ENCODE measurements around the gene KNG1. TPM values are rescaled to one million over a fixed set of nuclear protein-coding genes. Genes with fewer than 3 reads are reported as not detected.

KNG1 gene
- total RNA-seq, 5 donors from 2014 or later (not counting 1 experiment from before 2014, with no cell fraction given) = 0.22 to 0.47 (median 0.30) TPM; not detected in 2

DNA sequence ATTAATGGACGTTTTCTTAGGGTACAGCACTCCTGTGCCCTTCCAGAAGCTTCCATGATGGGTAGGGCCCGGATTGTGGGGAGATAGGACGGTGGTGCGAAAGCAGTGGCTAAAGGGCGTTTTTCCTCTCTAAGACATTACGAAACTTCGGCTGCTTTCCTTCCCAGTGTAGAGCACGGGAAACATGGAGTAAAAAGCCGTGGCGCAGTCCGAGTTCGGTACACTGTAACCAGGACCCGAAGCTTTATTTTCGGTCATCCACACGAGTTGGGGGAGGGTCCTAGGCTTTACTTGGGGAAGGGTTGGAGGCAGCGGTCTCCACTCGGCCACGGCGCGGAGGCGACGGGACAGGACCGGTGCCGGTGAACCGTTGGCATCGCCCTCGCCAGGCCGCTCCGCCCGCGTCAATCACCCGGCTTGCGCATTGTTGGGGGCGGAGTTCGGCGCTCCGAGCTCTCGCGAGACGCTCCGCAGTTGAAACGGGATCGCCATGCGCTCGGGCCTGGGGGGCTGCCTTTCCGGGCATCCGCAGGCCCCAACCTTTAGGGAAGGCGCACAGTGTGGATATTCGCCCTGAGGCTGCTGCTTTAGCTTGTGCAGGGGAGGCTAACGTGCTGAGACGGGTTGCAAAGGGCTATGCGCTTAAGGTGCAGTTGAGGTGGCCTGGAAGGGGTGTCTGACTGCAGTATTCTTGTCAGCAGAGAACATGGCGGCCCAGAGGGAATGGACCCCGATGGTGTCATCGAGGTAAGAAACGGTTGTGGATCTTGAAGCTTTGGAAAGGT, 66.8 kb downstream of the KNG1 start:
- ATAC-seq (replicated peaks in 1 of 4) (peak; percentile 69 to 79 (median 76)), DNase-seq (peak; percentile 62 to 89 (median 80))
- H3K4me1 Mint-ChIP-seq = peaks cover 55 to 60% (median 59%) of the 10 kb centered on the region in 3 donors
- peak overlapping the region; percentile 98 to 100 (median 100) for H3K4me3 Mint-ChIP-seq
- Histone ChIP-seq H3K4me1 (ENCODE audit: control insufficient read depth in 1 of 2, extremely low read depth in 1 of 2, insufficient read depth in 2 of 2, low read length in 2 of 2) (peaks cover 30 to 38% of the 10 kb centered on the region in 2 experiments), H3K36me3 (ENCODE audit: control insufficient read depth in 2 of 2, extremely low read depth in 1 of 2, insufficient read depth in 1 of 2, low read length in 1 of 2) (peaks cover 10 to 48% of the 10 kb centered on the region in 2 donors), H3K27ac (ENCODE audit: low read length) (peak overlapping the region; percentile 96), H3K27me3 (replicated peaks in 1 of 2; ENCODE audit: control insufficient read depth in 2 of 2, extremely low read depth in 1 of 2, insufficient read depth in 2 of 2, low read length in 1 of 2) (no peaks in the 10 kb centered on the region), H3K9me3 (no peaks in the 10 kb centered on the region), H3K4me3 (ENCODE audit: control insufficient read depth in 1 of 2, extremely low read depth in 1 of 2, low read length in 1 of 2) (peak overlapping the region; percentile 84 to 100)
- peak overlapping the region; percentile 98 to 100 for H3K27ac Mint-ChIP-seq
- H3K9me3 Mint-ChIP-seq = no peaks in the 10 kb centered on the region
- ChIA-PET POLR2A (interaction anchor here (0.5 to 3.2 kb wide), 26 partner anchors 8 to 1198 kb away, joined by 3 to 22 read pairs (median 5); partner anchors contain the start of genes DNAJB11 (in 2 of the 2), RFC4 (in 2 of the 2) and TRA2B (in 1 of the 2)), CTCF (interaction anchor here in 1 of 2 donors (1.2 to 2.2 kb wide), 2 partner anchors 37 to 214 kb away, joined by 3 to 6 read pairs; partner anchors contain the start of gene DNAJB11)
- peaks cover 0 to 2% of the 10 kb centered on the region in 2 donors for H3K27me3 Mint-ChIP-seq
- under 1% methylated on average over 49 of the region's 56 CpGs for WGBS (ENCODE audit: insufficient coverage)
- H3K36me3 Mint-ChIP-seq = peaks cover 52% of the 10 kb centered on the region

DNA sequence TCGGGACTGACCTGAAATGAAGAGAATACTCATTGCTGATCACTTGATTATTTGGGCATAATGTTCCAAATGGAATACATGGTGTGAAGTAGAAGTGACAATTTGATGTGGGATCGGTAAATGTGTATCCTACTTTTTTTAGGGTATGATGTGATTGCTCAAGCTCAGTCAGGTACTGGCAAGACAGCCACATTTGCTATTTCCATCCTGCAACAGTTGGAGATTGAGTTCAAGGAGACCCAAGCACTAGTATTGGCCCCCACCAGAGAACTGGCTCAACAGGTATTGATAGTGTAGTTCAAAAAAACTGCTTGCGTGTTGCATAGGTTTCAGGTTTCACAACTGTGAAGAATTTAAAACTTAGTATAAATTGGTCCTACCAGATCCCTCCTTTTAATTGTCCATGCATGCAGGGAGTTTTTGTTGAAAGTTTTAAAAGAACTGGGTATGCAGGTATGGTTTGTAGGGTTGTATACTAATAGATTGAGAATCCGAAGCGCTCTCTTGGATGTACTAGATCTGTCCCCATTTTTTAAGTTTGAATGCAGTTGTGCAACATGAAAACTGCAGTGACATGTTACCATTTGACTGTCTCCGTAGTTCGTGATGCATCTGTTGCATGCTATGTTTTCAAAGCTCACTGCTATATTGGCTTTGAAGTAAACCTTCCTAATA, 67.8 kb downstream of the KNG1 start:
- Mint-ChIP-seq H3K36me3 (peaks cover 56% of the 10 kb centered on the region), H3K27me3 (peaks cover 0 to 2% of the 10 kb centered on the region in 2 donors), H3K4me1 (peaks cover 62 to 67% (median 66%) of the 10 kb centered on the region in 3 donors), H3K27ac (peak overlapping the region; percentile 98 to 100), H3K4me3 (peak overlapping the region; percentile 98 to 100 (median 100)), H3K9me3 (no peaks in the 10 kb centered on the region)
- ChIA-PET POLR2A (interaction anchor here (0.5 to 3.2 kb wide), 15 partner anchors 7 to 1199 kb away, joined by 3 to 22 read pairs (median 4); partner anchors contain the start of genes RFC4 (in 2 of the 2) and DNAJB11 (in 1 of the 2)), CTCF (interaction anchor here in 1 of 2 donors (2.2 kb wide), 1 partner anchor 36 kb away, joined by 6 read pairs; no protein-coding TSS in a partner anchor)
- ATAC-seq (replicated peaks in 1 of 4) (no peak), DNase-seq (peak in 1 of 35 experiments; percentile 23)
- Histone ChIP-seq H3K27me3 (replicated peaks in 1 of 2; ENCODE audit: control insufficient read depth in 2 of 2, extremely low read depth in 1 of 2, insufficient read depth in 2 of 2, low read length in 1 of 2) (no peaks in the 10 kb centered on the region), H3K9me3 (no peaks in the 10 kb centered on the region), H3K4me1 (ENCODE audit: control insufficient read depth in 1 of 2, extremely low read depth in 1 of 2, insufficient read depth in 2 of 2, low read length in 2 of 2) (peaks cover 30 to 38% of the 10 kb centered on the region in 2 experiments), H3K4me3 (ENCODE audit: control insufficient read depth in 1 of 2, extremely low read depth in 1 of 2, low read length in 1 of 2) (peak overlapping the region; percentile 84 to 100), H3K27ac (ENCODE audit: low read length) (peak overlapping the region; percentile 96), H3K36me3 (ENCODE audit: control insufficient read depth in 2 of 2, extremely low read depth in 1 of 2, insufficient read depth in 1 of 2, low read length in 1 of 2) (peaks cover 11 to 56% of the 10 kb centered on the region in 2 donors)
- WGBS (ENCODE audit: insufficient coverage) = 10% methylated on average over 4 of the region's 7 CpGs

DNA sequence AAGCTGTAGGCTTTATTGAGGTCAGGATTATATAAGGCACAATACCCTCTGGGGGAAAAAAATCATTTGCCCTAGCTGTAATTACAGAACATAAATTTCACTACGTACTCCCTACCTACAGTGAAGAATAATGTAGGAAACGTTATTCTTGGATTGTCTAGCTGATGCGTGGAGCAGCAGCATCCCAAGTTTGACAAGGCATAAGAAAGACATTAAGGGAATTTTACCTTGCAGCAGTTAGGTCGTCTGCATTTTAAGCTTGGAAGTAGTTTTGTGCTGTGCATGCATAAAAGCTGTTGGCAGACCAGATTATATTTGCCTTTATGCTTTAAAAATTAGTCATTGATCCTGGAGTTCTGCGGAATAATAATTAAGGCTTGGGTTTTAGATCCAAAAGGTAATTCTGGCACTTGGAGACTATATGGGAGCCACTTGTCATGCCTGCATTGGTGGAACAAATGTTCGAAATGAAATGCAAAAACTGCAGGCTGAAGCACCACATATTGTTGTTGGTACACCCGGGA, 68.4 kb downstream of the KNG1 start:
- WGBS (ENCODE audit: insufficient coverage) = 0% methylated on average over 2 of the region's 7 CpGs
- no peaks in the 10 kb centered on the region for H3K27me3 ChIP-seq (replicated peaks in 1 of 2; ENCODE audit: control insufficient read depth in 2 of 2, extremely low read depth in 1 of 2, insufficient read depth in 2 of 2, low read length in 1 of 2)
- ChIA-PET CTCF (interaction anchor here (0.6 to 2.2 kb wide), 2 partner anchors 36 to 233 kb away, joined by 3 to 6 read pairs; no protein-coding TSS in a partner anchor), POLR2A (interaction anchor here (0.6 to 3.2 kb wide), 7 partner anchors 8 to 842 kb away, joined by 3 to 22 read pairs (median 4); partner anchors contain the start of genes DNAJB11 (in 1 of the 2) and RFC4 (in 1 of the 2))
- Mint-ChIP-seq H3K36me3 (peaks cover 56% of the 10 kb centered on the region), H3K27me3 (peaks cover 0 to 2% of the 10 kb centered on the region in 2 donors), H3K27ac (peak overlapping the region; percentile 60 to 100), H3K4me3 (peak overlapping the region; percentile 98 to 100 (median 100)), H3K9me3 (no peaks in the 10 kb centered on the region), H3K4me1 (peaks cover 64 to 72% (median 68%) of the 10 kb centered on the region in 3 donors)
- peaks cover 33 to 38% of the 10 kb centered on the region in 2 experiments for H3K4me1 ChIP-seq (ENCODE audit: control insufficient read depth in 1 of 2, extremely low read depth in 1 of 2, insufficient read depth in 2 of 2, low read length in 2 of 2)
- peaks cover 11 to 62% of the 10 kb centered on the region in 2 donors for H3K36me3 ChIP-seq (ENCODE audit: control insufficient read depth in 2 of 2, extremely low read depth in 1 of 2, insufficient read depth in 1 of 2, low read length in 1 of 2)
- peak overlapping the region; percentile 84 to 100 for H3K4me3 ChIP-seq (ENCODE audit: control insufficient read depth in 1 of 2, extremely low read depth in 1 of 2, low read length in 1 of 2)
- DNase-seq = no peak
- no peaks in the 10 kb centered on the region for H3K9me3 ChIP-seq
- ATAC-seq (replicated peaks in 1 of 4) = no peak
- H3K27ac ChIP-seq (ENCODE audit: low read length) = peak overlapping the region; percentile 96

DNA sequence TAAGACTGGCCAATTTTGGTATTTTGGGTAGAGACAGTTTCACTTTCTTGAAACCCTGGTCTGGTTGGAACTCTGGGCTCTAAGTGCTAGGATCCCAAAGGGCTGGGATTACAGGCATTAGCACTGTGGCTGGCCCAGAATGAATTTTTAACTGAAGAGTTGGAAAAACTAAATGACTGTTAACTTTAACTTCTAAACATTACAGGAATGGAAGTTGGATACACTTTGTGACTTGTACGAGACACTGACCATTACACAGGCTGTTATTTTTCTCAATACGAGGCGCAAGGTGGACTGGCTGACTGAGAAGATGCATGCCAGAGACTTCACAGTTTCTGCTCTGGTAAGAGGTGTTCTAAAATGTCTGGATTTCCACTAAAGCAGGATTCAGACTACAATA, 69.8 kb downstream of the KNG1 start:
- no peak for ATAC-seq (replicated peaks in 1 of 4)
- ChIA-PET CTCF (no interaction called here), POLR2A (no interaction called here)
- Histone ChIP-seq H3K27me3 (replicated peaks in 1 of 2; ENCODE audit: control insufficient read depth in 2 of 2, extremely low read depth in 1 of 2, insufficient read depth in 2 of 2, low read length in 1 of 2) (no peaks in the 10 kb centered on the region), H3K27ac (ENCODE audit: low read length) (peak overlapping the region; percentile 47), H3K9me3 (no peaks in the 10 kb centered on the region), H3K4me1 (ENCODE audit: control insufficient read depth in 1 of 2, extremely low read depth in 1 of 2, insufficient read depth in 2 of 2, low read length in 2 of 2) (peaks cover 33 to 38% of the 10 kb centered on the region in 2 experiments), H3K4me3 (ENCODE audit: control insufficient read depth in 1 of 2, extremely low read depth in 1 of 2, low read length in 1 of 2) (no peak overlapping the region), H3K36me3 (ENCODE audit: control insufficient read depth in 2 of 2, extremely low read depth in 1 of 2, insufficient read depth in 1 of 2, low read length in 1 of 2) (peaks cover 11 to 65% of the 10 kb centered on the region in 2 donors)
- Mint-ChIP-seq H3K4me1 (peaks cover 66 to 73% (median 67%) of the 10 kb centered on the region in 3 donors), H3K27me3 (peaks cover 0 to 2% of the 10 kb centered on the region in 2 donors), H3K4me3 (peak overlapping the region; percentile 98 to 100 (median 100)), H3K36me3 (peaks cover 61% of the 10 kb centered on the region), H3K27ac (peak overlapping the region; percentile 72 to 100), H3K9me3 (no peaks in the 10 kb centered on the region)
- WGBS (ENCODE audit: insufficient coverage) = no CpG with 5 or more reads among the region's 3 CpGs
- DNase-seq = peak in 1 of 35 experiments; percentile 22

DNA sequence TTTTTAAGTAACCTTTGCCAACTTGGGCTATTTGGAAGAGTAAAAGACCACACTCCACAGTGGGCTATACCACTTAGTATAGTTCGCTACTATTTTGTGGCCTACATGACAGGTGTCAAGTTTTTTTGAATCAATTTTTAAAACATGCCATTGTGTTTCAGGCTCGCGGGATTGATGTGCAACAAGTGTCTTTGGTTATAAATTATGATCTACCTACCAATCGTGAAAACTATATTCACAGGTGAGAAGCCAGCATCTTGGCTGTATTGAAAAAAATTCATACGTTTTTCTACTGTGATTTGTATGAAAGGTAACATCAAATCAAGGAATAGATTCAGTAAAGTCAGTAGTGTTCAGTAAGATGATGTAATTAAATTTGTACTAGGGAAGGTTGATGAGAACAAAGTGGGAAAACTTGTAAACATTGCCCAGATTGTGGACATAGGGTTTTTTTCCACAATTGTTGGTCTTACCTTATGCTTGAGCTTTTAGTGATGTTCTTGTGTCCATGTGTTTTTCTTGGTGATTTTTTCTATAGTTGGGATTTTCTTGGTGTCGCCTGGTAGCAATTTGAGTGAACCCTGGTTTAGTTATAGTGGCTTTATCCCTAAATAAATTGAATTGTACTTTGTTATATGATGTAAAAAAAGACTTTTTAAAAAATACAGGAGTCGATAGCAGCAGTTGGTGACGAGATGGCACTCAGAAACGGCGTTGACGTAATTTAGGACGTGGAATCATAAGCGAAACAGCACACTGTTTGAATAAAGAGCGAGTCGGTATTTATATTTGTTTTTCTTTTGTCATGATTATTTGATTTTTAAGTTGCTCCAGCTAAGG, 70.7 kb downstream of the KNG1 start:
- POLR2A ChIA-PET = interaction anchor here in 1 of 2 donors (0.6 to 1.5 kb wide), 2 partner anchors 10 to 171 kb away, joined by 3 to 4 read pairs; no protein-coding TSS in a partner anchor
- Mint-ChIP-seq H3K9me3 (no peaks in the 10 kb centered on the region), H3K27ac (peak overlapping the region; percentile 74 to 100), H3K4me3 (peak overlapping the region; percentile 98 to 100 (median 100)), H3K36me3 (peaks cover 67% of the 10 kb centered on the region), H3K4me1 (peaks cover 59 to 67% (median 59%) of the 10 kb centered on the region in 3 donors), H3K27me3 (peaks cover 0 to 2% of the 10 kb centered on the region in 2 donors)
- H3K27ac ChIP-seq (ENCODE audit: low read length) = peak overlapping the region; percentile 47
- peaks cover 11 to 67% of the 10 kb centered on the region in 2 donors for H3K36me3 ChIP-seq (ENCODE audit: control insufficient read depth in 2 of 2, extremely low read depth in 1 of 2, insufficient read depth in 1 of 2, low read length in 1 of 2)
- no peak for ATAC-seq (replicated peaks in 1 of 4)
- H3K4me1 ChIP-seq (ENCODE audit: control insufficient read depth in 1 of 2, extremely low read depth in 1 of 2, insufficient read depth in 2 of 2, low read length in 2 of 2) = peaks cover 29 to 32% of the 10 kb centered on the region in 2 experiments
- DNase-seq = peak in 1 of 35 experiments; percentile 32
- H3K27me3 ChIP-seq (replicated peaks in 1 of 2; ENCODE audit: control insufficient read depth in 2 of 2, extremely low read depth in 1 of 2, insufficient read depth in 2 of 2, low read length in 1 of 2) = no peaks in the 10 kb centered on the region
- WGBS (ENCODE audit: insufficient coverage) = 50% methylated on average over 7 of the region's 15 CpGs
- CTCF ChIA-PET = no interaction called here
- H3K4me3 ChIP-seq (ENCODE audit: control insufficient read depth in 1 of 2, extremely low read depth in 1 of 2, low read length in 1 of 2) = no peak overlapping the region
- no peaks in the 10 kb centered on the region for H3K9me3 ChIP-seq

Measured in T-cell (primary cell).